ENCODE data around the gene B3GNT2. TPM values are rescaled to one million over a fixed set of nuclear protein-coding genes. Genes with fewer than 3 reads are reported as not detected.
A peak's percentile ranks its signal among the peaks of the same experiment; 100 is the strongest.

Gene B3GNT2
- total RNA-seq, 1 donor from 2014 or later: 7.7 TPM

GRCh38 chr2:62221141-62221540 lies 25.2 kb downstream of the B3GNT2 start:
- H3K36me3 Mint-ChIP-seq (ENCODE audit: low read depth): peaks cover 38% of the 10 kb centered on the region
- H3K27me3 Mint-ChIP-seq (ENCODE audit: low read depth): no peaks in the 10 kb centered on the region
- DNase-seq (ENCODE audit: low read depth, low spot score): no peak
- H3K4me3 Mint-ChIP-seq: no peak overlapping the region
- H3K4me1 Mint-ChIP-seq: peaks cover 7% of the 10 kb centered on the region
- no peak for TF ChIP-seq CTCF (conservative IDR thresholded peaks at IDR 0.05)
- no peak overlapping the region for H3K27ac Mint-ChIP-seq (ENCODE audit: unreplicated experiment)
- H3K9me3 Mint-ChIP-seq: peaks cover 13% of the 10 kb centered on the region

- Mint-ChIP-seq H3K4me3 (no peak overlapping the region), H3K4me1 (peaks cover 7% of the 10 kb centered on the region), H3K27me3 (ENCODE audit: low read depth) (no peaks in the 10 kb centered on the region), H3K36me3 (ENCODE audit: low read depth) (peaks cover 38% of the 10 kb centered on the region), H3K9me3 (peaks cover 13% of the 10 kb centered on the region), H3K27ac (ENCODE audit: unreplicated experiment) (no peak overlapping the region)
- no peak for TF ChIP-seq CTCF (conservative IDR thresholded peaks at IDR 0.05)
- DNase-seq (ENCODE audit: low read depth, low spot score): no peak
Observed at GRCh38 chr2:62222171-62222570, 26.3 kb downstream of the B3GNT2 start.

GRCh38 chr2:62222674-62223073 lies 26.8 kb downstream of the B3GNT2 start:
- peaks cover 13% of the 10 kb centered on the region for H3K9me3 Mint-ChIP-seq
- H3K4me1 Mint-ChIP-seq: peaks cover 7% of the 10 kb centered on the region
- H3K27me3 Mint-ChIP-seq (ENCODE audit: low read depth): no peaks in the 10 kb centered on the region
- no peak for DNase-seq (ENCODE audit: low read depth, low spot score)
- no peak for TF ChIP-seq CTCF (conservative IDR thresholded peaks at IDR 0.05)
- H3K27ac Mint-ChIP-seq (ENCODE audit: unreplicated experiment): no peak overlapping the region
- peaks cover 38% of the 10 kb centered on the region for H3K36me3 Mint-ChIP-seq (ENCODE audit: low read depth)
- no peak overlapping the region for H3K4me3 Mint-ChIP-seq

GRCh38 chr2:62224976-62225375 lies 29.1 kb downstream of the B3GNT2 start:
- Mint-ChIP-seq H3K27ac (ENCODE audit: unreplicated experiment) (no peak overlapping the region), H3K9me3 (peaks cover 9% of the 10 kb centered on the region), H3K4me3 (no peak overlapping the region), H3K4me1 (no peaks in the 10 kb centered on the region), H3K27me3 (ENCODE audit: low read depth) (no peaks in the 10 kb centered on the region), H3K36me3 (ENCODE audit: low read depth) (peaks cover 33% of the 10 kb centered on the region)
- no peak for DNase-seq (ENCODE audit: low read depth, low spot score)
- no peak for TF ChIP-seq CTCF (conservative IDR thresholded peaks at IDR 0.05)

GRCh38 chr2:62227386-62228075 lies 31.6 kb downstream of the B3GNT2 start:
- Mint-ChIP-seq H3K27ac (ENCODE audit: unreplicated experiment) (peak overlapping the region; percentile 28), H3K4me1 (no peaks in the 10 kb centered on the region), H3K9me3 (peaks cover 2% of the 10 kb centered on the region), H3K4me3 (no peak overlapping the region), H3K36me3 (ENCODE audit: low read depth) (peaks cover 23% of the 10 kb centered on the region), H3K27me3 (ENCODE audit: low read depth) (no peaks in the 10 kb centered on the region)
- no peak for DNase-seq (ENCODE audit: low read depth, low spot score)
- TF ChIP-seq CTCF (conservative IDR thresholded peaks at IDR 0.05): no peak

Measured in neural crest cell (in vitro differentiated cells).